GM12891 (cell line): ENCODE results near the gene SPATS1.
A peak's percentile ranks its signal among the peaks of the same experiment; 100 is the strongest.
"Not testable (repeated sequence)": the region's sequence is repeated elsewhere in the genome, so short reads cannot be mapped to it uniquely, and the experiment has no call there.

Experiments
- DNase-seq: peaks from one replicate; pipeline ENCODE4 v3.0.0; 2011; ENCODE audit warnings: low spot score; ENCODE audit not compliant: insufficient read length
- FAIRE-seq: peaks from 2 replicates; lab custom pipeline; 2011; peaks lifted over from hg19 to GRCh38; lab: Jason Lieb, UNC
- PAX5 ChIP-seq: IDR thresholded peaks from 2 replicates; pipeline ENCODE4 v1.6.1; 2011; ENCODE audit warnings: low read length, moderate library complexity, mild to moderate bottlenecking; ENCODE audit not compliant: insufficient read depth, severe bottlenecking
- POLR2A ChIP-seq: IDR thresholded peaks from 2 replicates; pipeline ENCODE4 v1.6.1; 2011; ENCODE audit warnings: low read depth, low read length, control low read depth
- POLR2AphosphoS5 ChIP-seq: IDR thresholded peaks from 2 replicates; pipeline ENCODE4 v1.6.1; 2011; ENCODE audit warnings: low read depth, low read length, control low read depth
- POU2F2 ChIP-seq: IDR thresholded peaks from 2 replicates; pipeline ENCODE4 v1.6.1; 2011; ENCODE audit warnings: low read depth, mild to moderate bottlenecking, control low read depth, low read length, moderate library complexity
- SPI1 ChIP-seq: IDR thresholded peaks from 2 replicates; pipeline ENCODE4 v1.6.1; 2011; ENCODE audit warnings: low read depth, low read length, control low read depth
- TAF1 ChIP-seq: IDR thresholded peaks from 2 replicates; pipeline ENCODE4 v1.6.1; 2011; ENCODE audit warnings: low read depth, low read length, control low read depth

Gene SPATS1

DNA sequence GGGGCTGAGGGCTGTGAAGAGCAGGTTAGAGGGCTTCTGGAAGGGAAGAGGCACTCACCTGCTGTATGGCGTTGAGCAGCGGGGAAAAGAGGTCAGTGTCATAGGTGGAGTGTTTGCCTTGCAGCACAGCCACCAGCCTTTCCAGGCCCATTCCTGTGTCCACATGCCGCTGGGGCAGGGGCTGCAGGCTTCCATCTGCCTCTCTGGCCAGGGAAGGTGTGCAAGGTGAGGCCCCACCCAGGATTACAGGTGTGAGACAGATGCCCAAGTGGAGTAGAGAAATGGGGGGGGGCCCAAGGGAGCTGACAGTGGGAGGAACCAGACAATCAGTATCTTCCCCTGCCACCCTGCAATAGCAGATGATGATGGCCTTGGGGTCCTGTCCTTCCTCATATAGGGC lies 32.2 kb upstream of the SPATS1 start:
- no peak for DNase-seq
- no peak for FAIRE-seq
- TF ChIP-seq PAX5 = no peak
- no peak for TF ChIP-seq SPI1
- no peak for TF ChIP-seq POU2F2
- TF ChIP-seq POLR2A = no peak
- no peak for TF ChIP-seq TAF1
- no peak for TF ChIP-seq POLR2AphosphoS5

- TF ChIP-seq PAX5 (no peak), POU2F2 (no peak), POLR2A (no peak), SPI1 (no peak), TAF1 (no peak), POLR2AphosphoS5 (no peak)
- DNase-seq = no peak
Observed at GRCh38 chr6:44311304-44311703, 31.1 kb upstream of the SPATS1 start.

GRCh38 chr6:44311767-44312166 lies 30.7 kb upstream of the SPATS1 start:
- TF ChIP-seq POLR2AphosphoS5 = no peak
- no peak for TF ChIP-seq POLR2A
- TF ChIP-seq PAX5 = no peak
- no peak for DNase-seq
- FAIRE-seq = no peak

More at GRCh38 chr6:44311304-44311703, 31.1 kb upstream of the SPATS1 start:
- no peak for FAIRE-seq

- DNase-seq = peak; percentile 88
- peak; percentile 71; the same call in 1 of the 2 replicates for TF ChIP-seq POU2F2
- no peak; the same call in 1 of the 2 replicates for TF ChIP-seq SPI1
- peak; percentile 93 for TF ChIP-seq POLR2AphosphoS5
- peak; percentile 95 for TF ChIP-seq TAF1
- TF ChIP-seq POLR2A = peak; percentile 93
- TF ChIP-seq PAX5 = peak; percentile 71
- FAIRE-seq = peak; percentile 96
Observed at GRCh38 chr6:44312901-44313788, 29.3 kb upstream of the SPATS1 start, which contains the start of gene AARS2. Gene AARS2 (minus strand): TSS chr6:44313347. CDS start chr6:44313323, 24 bp downstream.

DNA sequence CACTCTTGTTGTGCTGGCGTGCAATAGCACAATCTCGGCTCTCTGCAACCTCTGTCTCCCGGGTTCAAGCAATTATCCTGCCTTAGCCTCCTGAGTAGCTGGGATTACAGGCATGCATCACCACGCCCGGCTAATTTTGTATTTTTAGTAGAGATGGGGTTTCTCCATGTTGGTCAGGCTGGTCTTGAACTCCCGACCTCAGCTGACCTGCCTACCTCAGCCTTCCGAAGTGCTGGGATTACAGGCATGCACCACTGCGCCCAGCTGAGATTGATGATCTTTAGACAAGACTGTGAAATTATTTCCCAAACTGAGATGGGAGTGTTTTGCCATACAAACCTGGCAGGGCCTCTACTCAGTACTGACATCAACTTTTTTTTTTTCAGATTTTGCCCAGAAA lies 27.8 kb upstream of the SPATS1 start:
- not testable (repeated sequence) for DNase-seq, FAIRE-seq

DNA sequence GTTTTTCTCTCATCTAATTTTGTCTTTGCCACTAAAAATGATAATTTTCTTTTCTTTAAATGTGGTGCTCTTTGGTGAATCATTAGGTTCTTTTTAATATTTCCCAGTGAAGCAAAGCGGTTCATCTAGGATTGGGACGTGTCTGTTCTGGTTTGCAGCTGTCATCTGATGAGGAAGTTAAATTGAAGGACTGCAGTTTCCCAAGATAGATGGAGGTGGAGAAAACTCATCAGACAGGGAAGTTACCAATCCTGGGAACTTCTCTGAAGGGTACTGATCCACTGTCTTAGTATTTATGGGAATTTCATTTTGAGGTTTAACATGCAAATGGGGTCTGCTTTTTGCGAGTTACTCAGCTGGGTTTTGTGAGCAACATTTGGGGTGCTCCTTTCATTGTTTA lies 26.9 kb upstream of the SPATS1 start:
- DNase-seq (no peak), FAIRE-seq (no peak)
- TF ChIP-seq TAF1 (no peak), POLR2A (no peak), POU2F2 (no peak), SPI1 (no peak), PAX5 (no peak), POLR2AphosphoS5 (no peak)

DNA sequence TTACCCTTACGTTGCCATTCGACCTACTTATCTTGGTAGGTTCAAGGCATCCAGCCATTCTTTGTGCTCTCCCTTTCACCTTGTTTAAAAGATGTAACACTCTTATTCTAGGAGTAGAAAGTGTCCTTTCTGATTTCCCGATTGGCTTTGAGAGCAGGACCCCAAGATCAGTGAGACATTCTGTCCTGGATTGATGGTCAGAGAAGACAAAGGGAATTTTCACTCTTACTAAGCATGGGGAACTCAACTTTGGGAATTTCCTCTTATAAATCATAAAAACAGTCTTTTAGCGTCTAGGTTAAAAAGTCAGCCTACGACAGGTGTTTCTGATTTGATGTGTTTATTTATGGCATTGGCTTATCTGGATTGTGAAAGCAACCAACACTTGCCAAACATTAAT lies 26.5 kb upstream of the SPATS1 start:
- FAIRE-seq (no peak), DNase-seq (no peak)
- TF ChIP-seq PAX5 (no peak), POLR2AphosphoS5 (no peak), POLR2A (no peak), POU2F2 (no peak), SPI1 (no peak), TAF1 (no peak)

GRCh38 chr6:44316481-44316880 lies 26.0 kb upstream of the SPATS1 start:
- TF ChIP-seq SPI1 = no peak
- no peak for TF ChIP-seq POLR2AphosphoS5
- TF ChIP-seq TAF1 = no peak
- no peak for TF ChIP-seq PAX5
- no peak for TF ChIP-seq POU2F2
- FAIRE-seq (no peak), DNase-seq (no peak)

DNA sequence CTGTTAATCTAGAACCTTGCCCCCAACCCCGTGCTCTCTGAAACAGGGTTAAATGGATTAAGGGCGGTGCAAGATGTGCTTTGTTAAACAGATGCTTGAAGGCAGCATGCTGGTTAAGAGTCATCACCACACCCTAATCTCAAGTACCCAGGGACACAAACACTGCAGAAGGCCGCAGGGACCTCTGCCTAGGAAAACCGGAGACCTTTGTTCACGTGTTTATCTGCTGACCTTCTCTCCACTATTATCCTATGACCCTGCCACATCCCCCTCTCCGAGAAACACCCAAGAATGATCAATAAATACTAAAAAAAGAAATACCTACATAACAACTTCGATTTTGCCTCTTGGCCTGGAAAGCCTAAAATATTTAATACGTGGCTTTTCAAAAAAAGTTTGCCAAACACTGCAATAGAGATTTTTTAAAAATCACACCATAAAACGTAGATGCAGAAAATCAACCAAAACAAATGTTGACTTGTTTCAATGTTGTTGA lies 25.3 kb upstream of the SPATS1 start:
- not testable (repeated sequence) for FAIRE-seq, DNase-seq

DNA sequence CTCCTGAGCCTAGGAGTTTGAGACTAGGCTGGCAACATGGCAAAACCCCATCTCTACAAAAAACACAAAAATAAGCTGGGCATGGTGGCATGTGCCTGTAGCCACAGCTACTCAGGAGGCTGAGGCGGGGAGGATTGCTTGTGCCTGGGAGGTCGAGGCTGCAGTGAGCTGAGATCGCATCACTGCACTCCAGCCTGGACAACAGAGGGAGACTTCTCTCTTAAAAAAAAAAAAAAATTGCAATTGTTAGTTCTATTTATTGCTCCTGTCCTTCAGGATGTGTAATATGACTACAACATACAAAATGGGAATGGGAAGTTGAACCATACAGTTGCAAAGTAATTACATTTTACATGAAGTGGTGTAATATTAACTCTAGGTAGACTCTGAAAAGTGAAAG lies 21.2 kb upstream of the SPATS1 start:
- FAIRE-seq (no peak), DNase-seq (no peak)
- TF ChIP-seq SPI1 (no peak), PAX5 (no peak), POLR2A (no peak), POU2F2 (no peak), TAF1 (no peak), POLR2AphosphoS5 (no peak)

- TF ChIP-seq POU2F2 (no peak), SPI1 (no peak), POLR2AphosphoS5 (no peak), POLR2A (no peak), PAX5 (no peak), TAF1 (no peak)
- FAIRE-seq = no peak
- DNase-seq = no peak
Observed at GRCh38 chr6:44327096-44327495, 15.4 kb upstream of the SPATS1 start.
